GM18861 (cell line): ENCODE measurements around the gene ADTRP.

Experiments used
- ATAC-seq: cut with Tn5 transposase; IDR thresholded peaks from one replicate; pipeline ENCODE4 v1.9.1; 2021; ENCODE audit not compliant: unreplicated experiment

Gene ADTRP

GRCh38 chr6:11665604-11666326, 112.8 kb downstream of the ADTRP start:
- no peak for ATAC-seq
